Adrenal gland (tissue), 12 donors: ENCODE data around the gene RNLS. TPM values are rescaled to one million over a fixed set of nuclear protein-coding genes. Genes with fewer than 3 reads are reported as not detected.

Source experiments
- DNase-seq, 7 donors: peaks; one replicate each; pipeline ENCODE4 v3.0.0-alpha.2; 2019 to 2020
- H3K27ac ChIP-seq, 5 donors: fragments of 200-600 bp; sonication (generic) in 4 of 5; 1 replicate in 3 of 5; 2 replicates in 2 of 5; pipeline versions ENCODE4 v1.5.1 to v1.8.0; 2016 to 2020; ENCODE audit warnings: mild to moderate bottlenecking in 1 of 5
- H3K27me3 ChIP-seq: fragments of 200-600 bp; 2 replicates; pipeline ENCODE4 v1.8.0; 2021
- H3K36me3 ChIP-seq, 2 donors: fragments of 200-600 bp; replicated peaks in 1 of 2; 1 replicate in 1 of 2; 2 replicates in 1 of 2; pipeline versions ENCODE4 v1.5.1 to v1.8.0; 2018 to 2022
- H3K4me1 ChIP-seq, 2 donors: fragments of 200-600 bp; replicated peaks in 1 of 2; 1 replicate in 1 of 2; 2 replicates in 1 of 2; pipeline versions ENCODE4 v1.5.1 to v1.8.0; 2018 to 2021
- H3K4me3 ChIP-seq, 4 donors: fragments of 200-600 bp; sonication (generic) in 3 of 4; one replicate each; pipeline ENCODE4 v1.5.1; 2016 to 2018
- H3K9me3 ChIP-seq, 3 donors: fragments of 200-600 bp; sonication (generic) in 1 of 3; replicated peaks in 1 of 3; 1 replicate in 2 of 3; 2 replicates in 1 of 3; pipeline versions ENCODE4 v1.5.1 to v1.8.0; 2016 to 2021
- CTCF ChIP-seq, 6 experiments: fragments of 450-650 bp in 4 of 6; fragments of 200-600 bp in 2 of 6; sonication (generic) in 1 of 6; IDR thresholded peaks; 1 replicate in 5 of 6; 2 replicates in 1 of 6; pipeline versions ENCODE4 v1.5.1 to v1.8.0; 2016 to 2021; ENCODE audit warnings: antibody characterized with exemption in 6 of 6, mild to moderate bottlenecking in 2 of 6, moderate library complexity in 1 of 6
- POLR2A ChIP-seq, 2 donors: fragments of 450-650 bp; IDR thresholded peaks; one replicate each; pipeline ENCODE4 v1.6.1; 2017; ENCODE audit warnings: antibody characterized with exemption in 2 of 2, mild to moderate bottlenecking in 2 of 2, moderate library complexity in 1 of 2
- WGBS, 4 donors: extraction: QIAGEN DNeasy Blood & Tissue Kit in 2 of 4; methylation state at CpG; one replicate each; pipeline versions ENCODE4 v1.1.5 to v1.1.7; 2013 to 2017; 5-methylcytosine and 5-hydroxymethylcytosine counted together
- intact Hi-C, 2 donors: fragments of 100-400 bp; cut with DNase I; formaldehyde crosslinking; loops; one replicate each; pipeline versions ENCODE4 v1.14.1 to v1.15.0; 2022 to 2023
- polyA plus RNA-seq, 3 donors: library from polyadenylated mRNA; stranded (reverse); fragments of 200-250 nt in 2 of 3; fragments of 350-450 nt in 1 of 3; fragmentation: Illumina TruSeq in 1 of 3; extraction: RNeasy Lipid Tissue Mini Kit (QIAGEN cat#74804) in 1 of 3; gene quantifications; one replicate each; pipeline ENCODE4 v1.2.3, GENCODE V29; 2013 to 2014
- total RNA-seq, 9 donors: library from RNA; depleted of rRNA in 4 of 9; stranded (reverse); fragments of >200 nt in 4 of 9; fragments of 120-200 nt in 1 of 9; fragmentation: NEBNext Ultra II Directional in 1 of 9; extraction: Animal tissue kit (Norgen Biotek cat#: 25700) in 1 of 9; gene quantifications; one replicate each; pipeline versions ENCODE4 v1.1.0 to v1.2.4, GENCODE V29; 2013 to 2023
- donor health status: healthy with polysubstance abuse.
- donor health status: Bipolar disorder and iron deficiency.
- donor health status: DM: yes; HTN: yes; CAD: no.
- donor health status: DM: no; HTN: no; CAD: no.
- donor health status: DM: no; HTN: no; CAD: no.
- donor health status: DM: yes; HTN: yes; CAD: no.

Gene RNLS
- total and polyA plus RNA-seq, 12 donors, result 7.2 to 51.3 (median 27.9) TPM

GRCh38 chr10:88409824-88410223 is 173.3 kb downstream of the RNLS start:
- intact Hi-C loops, result loop anchor here in 1 of 2 donors (10.0 kb wide), 1 partner anchor 565 kb away; no protein-coding TSS in a partner anchor
- no peak overlapping the region for H3K4me3 ChIP-seq
- no peak for TF ChIP-seq POLR2A (IDR thresholded peaks at IDR 0.05)
- no peaks in the 10 kb centered on the region for H3K9me3 ChIP-seq
- no peak overlapping the region for H3K27ac ChIP-seq
- H3K4me1 ChIP-seq, result no peaks in the 10 kb centered on the region
- H3K27me3 ChIP-seq, result no peaks in the 10 kb centered on the region
- H3K36me3 ChIP-seq, result no peaks in the 10 kb centered on the region
- DNase-seq, result no peak
- WGBS, 4 donors, result 59 to 73% (median 64%) methylated on average over 1 of the region's 1 CpG

- intact Hi-C loops, result loop anchor here in 1 of 2 donors (10.0 kb wide), 1 partner anchor 564 kb away; no protein-coding TSS in a partner anchor
- no peaks in the 10 kb centered on the region for H3K27me3 ChIP-seq
- DNase-seq, result no peak
- no peaks in the 10 kb centered on the region for H3K9me3 ChIP-seq
- H3K4me3 ChIP-seq, result no peak overlapping the region
- no peaks in the 10 kb centered on the region for H3K36me3 ChIP-seq
- no peak overlapping the region for H3K27ac ChIP-seq
- H3K4me1 ChIP-seq, result no peaks in the 10 kb centered on the region
- no peak for TF ChIP-seq CTCF (IDR thresholded peaks at IDR 0.05)
- TF ChIP-seq POLR2A (IDR thresholded peaks at IDR 0.05), result no peak
- 93 to 99% (median 97%) methylated on average over 2 of the region's 2 CpGs for WGBS, 4 donors
Measured at GRCh38 chr10:88409236-88409635, 173.9 kb downstream of the RNLS start.

GRCh38 chr10:88408096-88408495 is 175.0 kb downstream of the RNLS start:
- Histone ChIP-seq H3K36me3 (no peaks in the 10 kb centered on the region), H3K9me3 (no peaks in the 10 kb centered on the region), H3K4me3 (no peak overlapping the region), H3K27me3 (no peaks in the 10 kb centered on the region), H3K27ac (no peak overlapping the region), H3K4me1 (no peaks in the 10 kb centered on the region)
- intact Hi-C loops, result loop anchor here in 1 of 2 donors (10.0 kb wide), 1 partner anchor 563 kb away; no protein-coding TSS in a partner anchor
- TF ChIP-seq CTCF (IDR thresholded peaks at IDR 0.05), result no peak
- TF ChIP-seq POLR2A (IDR thresholded peaks at IDR 0.05), result no peak
- no peak for DNase-seq
- WGBS, 4 donors, result 81 to 86% (median 83%) methylated on average over 2 of the region's 2 CpGs

- DNase-seq, result no peak
- Histone ChIP-seq H3K36me3 (no peaks in the 10 kb centered on the region), H3K4me3 (no peak overlapping the region), H3K27ac (no peak overlapping the region), H3K27me3 (no peaks in the 10 kb centered on the region), H3K9me3 (no peaks in the 10 kb centered on the region), H3K4me1 (no peaks in the 10 kb centered on the region)
- 87 to 98% (median 90%) methylated on average over 2 of the region's 2 CpGs for WGBS, 4 donors
- TF ChIP-seq POLR2A (IDR thresholded peaks at IDR 0.05) (no peak), CTCF (IDR thresholded peaks at IDR 0.05) (no peak)
- intact Hi-C loops, result loop anchor here in 1 of 2 donors (5.0 to 10.0 kb wide), 2 partner anchors 153 to 559 kb away; no protein-coding TSS in a partner anchor
Measured at GRCh38 chr10:88404133-88404532, 179.0 kb downstream of the RNLS start.
